NT2/D1 (cell line): ENCODE data around the gene KRT14.
"Not testable (repeated sequence)": the region's sequence is repeated elsewhere in the genome, so short reads cannot be mapped to it uniquely, and the experiment has no call there.

Source experiments
- DNase-seq: peaks from one replicate; pipeline ENCODE4 v3.0.0-alpha.2; 2011; ENCODE audit warnings: low read depth, low spot score
- H3K27me3 ChIP-seq: 2 replicates; pipeline ENCODE4 v1.6.0; 2011; ENCODE audit warnings: mild to moderate bottlenecking; ENCODE audit not compliant: insufficient read length, insufficient read depth
- H3K36me3 ChIP-seq: 2 replicates; pipeline ENCODE4 v1.6.1; 2011; ENCODE audit warnings: mild to moderate bottlenecking, low read length, mixed read lengths; ENCODE audit not compliant: insufficient read depth, insufficient read length
- H3K4me1 ChIP-seq: 2 replicates; pipeline ENCODE4 v1.5.1; 2011; ENCODE audit not compliant: insufficient read depth, insufficient read length
- H3K4me3 ChIP-seq: 2 replicates; pipeline ENCODE4 v1.5.1; 2011; ENCODE audit warnings: low read depth; ENCODE audit not compliant: insufficient read length
- H3K9ac ChIP-seq: 2 replicates; pipeline ENCODE4 v1.6.0; 2011; ENCODE audit warnings: low read depth; ENCODE audit not compliant: insufficient read length
- H3K9me3 ChIP-seq: 2 replicates; pipeline ENCODE4 v1.5.1; 2011; ENCODE audit warnings: mild to moderate bottlenecking, low read length; ENCODE audit not compliant: insufficient read depth
- SUZ12 ChIP-seq: IDR thresholded peaks from 2 replicates; pipeline ENCODE4 v1.6.1; 2011; ENCODE audit not compliant: insufficient read length, insufficient read depth; ENCODE audit errors: extremely low read depth
- YY1 ChIP-seq: IDR thresholded peaks from 2 replicates; pipeline ENCODE4 v1.6.1; 2011; ENCODE audit not compliant: insufficient read length, insufficient read depth
- ZNF274 ChIP-seq: IDR thresholded peaks from 2 replicates; pipeline ENCODE4 v1.6.1; 2011; ENCODE audit warnings: mild to moderate bottlenecking, low read depth, low read length

KRT14 gene

DNA sequence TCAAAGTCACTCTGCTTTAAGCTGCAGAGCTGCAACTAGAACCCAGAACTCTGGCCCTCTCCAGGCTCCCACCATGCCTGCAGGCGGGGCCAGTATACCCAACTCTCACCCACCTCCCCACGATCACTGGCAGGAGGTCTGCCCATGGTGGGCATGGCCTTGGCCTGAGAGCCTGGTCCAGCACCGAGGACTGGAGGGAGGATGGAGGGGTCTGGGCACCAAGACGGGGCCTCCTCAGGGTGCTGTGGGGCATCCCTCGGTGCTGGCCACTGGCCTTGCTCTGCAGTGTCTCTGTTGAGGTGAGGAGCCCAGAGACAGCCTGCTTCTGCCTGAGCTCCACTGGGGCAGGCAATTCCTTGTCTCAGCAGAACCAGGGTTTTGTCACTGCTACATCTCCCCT lies 27.4 kb upstream of the KRT14 start:
- no peaks in the 10 kb centered on the region for H3K9me3 ChIP-seq
- no peaks in the 10 kb centered on the region for H3K36me3 ChIP-seq
- H3K9ac ChIP-seq, result no peak overlapping the region
- DNase-seq, result no peak
- H3K4me1 ChIP-seq, result peaks cover 29% of the 10 kb centered on the region
- TF ChIP-seq YY1 (no peak), SUZ12 (no peak), ZNF274 (no peak)
- H3K27me3 ChIP-seq, result no peaks in the 10 kb centered on the region
- no peak overlapping the region for H3K4me3 ChIP-seq

DNA sequence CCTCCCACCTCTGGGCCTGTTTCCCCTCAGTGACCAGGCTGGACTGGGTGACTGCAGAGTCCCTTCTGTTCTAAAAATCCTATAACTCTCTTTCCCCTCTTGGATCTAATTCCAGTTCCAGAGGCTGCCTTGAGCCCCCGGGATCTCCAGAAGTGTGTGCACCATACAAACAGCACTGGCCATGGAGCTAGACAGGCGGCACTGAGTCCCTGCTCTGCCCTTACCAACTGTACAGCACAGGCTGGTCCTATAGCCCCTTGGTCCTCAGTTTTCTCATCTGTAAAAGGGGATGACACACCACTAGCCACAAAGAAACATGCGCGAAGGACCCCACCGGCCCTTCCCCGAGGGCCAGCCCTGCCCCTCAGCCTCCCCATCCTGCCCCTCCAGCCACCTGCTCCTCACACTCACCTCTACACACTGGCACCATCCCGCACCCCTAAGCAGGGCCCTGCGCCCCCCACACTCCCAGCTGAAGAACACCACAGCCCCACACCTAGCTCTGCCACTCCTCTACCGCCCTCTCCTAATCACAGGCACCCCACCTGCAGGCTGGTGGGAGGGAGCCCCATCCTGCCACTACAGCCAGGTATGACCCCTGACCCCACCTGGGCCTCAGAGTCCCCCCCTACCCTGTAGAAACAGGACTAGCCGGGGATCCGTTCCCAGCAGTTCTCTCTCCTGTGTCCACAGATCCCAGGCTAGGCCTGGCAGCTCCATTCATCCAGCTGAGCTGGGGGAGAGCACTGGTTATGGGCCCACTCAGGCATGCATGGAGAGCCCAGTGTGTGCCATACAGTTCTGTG lies 26.8 kb upstream of the KRT14 start:
- Histone ChIP-seq H3K36me3 (no peaks in the 10 kb centered on the region), H3K4me1 (peaks cover 26% of the 10 kb centered on the region), H3K4me3 (no peak overlapping the region), H3K9ac (peak overlapping the region; percentile 10), H3K9me3 (no peaks in the 10 kb centered on the region), H3K27me3 (no peaks in the 10 kb centered on the region)
- DNase-seq, result no peak
- TF ChIP-seq ZNF274 (no peak), SUZ12 (no peak), YY1 (no peak)

DNA sequence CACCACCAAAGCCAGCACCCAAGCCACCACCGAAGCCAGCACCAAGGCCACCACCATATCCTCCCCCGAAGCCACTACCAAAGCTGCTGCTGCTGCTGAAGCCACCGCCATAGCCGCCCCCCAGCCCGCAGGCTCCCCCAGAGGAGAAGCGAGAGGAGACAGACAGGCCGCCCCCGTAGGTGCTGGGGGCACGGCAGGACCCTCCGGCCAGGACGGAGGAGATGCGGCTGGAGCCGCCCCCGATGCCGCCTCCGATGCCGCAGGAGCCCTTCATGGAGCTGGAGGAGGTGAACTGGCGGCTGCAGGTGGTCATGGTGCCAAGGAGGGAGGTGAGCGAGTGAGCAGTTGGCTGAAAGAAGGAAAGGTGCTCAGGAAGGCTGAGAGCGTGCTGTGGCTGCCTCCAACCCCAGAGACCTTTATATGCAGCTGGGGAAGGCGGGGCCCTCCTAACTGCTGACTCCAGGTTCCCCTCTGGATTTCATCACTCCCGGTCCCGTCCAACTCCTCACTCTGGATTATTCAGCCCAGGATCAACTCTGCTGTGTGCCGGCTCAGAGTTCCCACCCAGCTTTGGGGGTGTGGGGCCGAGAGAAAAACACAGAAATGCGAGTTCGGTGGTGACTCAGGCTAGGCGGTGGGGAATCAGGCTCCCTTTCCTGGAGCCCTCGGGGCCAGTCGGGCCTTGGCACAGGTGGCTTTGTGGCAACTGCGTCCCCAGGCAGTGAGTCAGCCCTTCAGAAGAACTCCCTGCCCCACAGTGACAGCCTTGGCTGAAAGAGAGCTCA lies 25.9 kb upstream of the KRT14 start, which contains the start of gene KRT16:
Gene KRT16, minus strand, starts transcription at position 392 of the 785 bp plus-strand sequence. Its CDS starts 79 bp downstream, at position 313.
- not testable (repeated sequence) for H3K4me3 ChIP-seq, H3K27me3 ChIP-seq, H3K9me3 ChIP-seq, H3K36me3 ChIP-seq, DNase-seq
- Histone ChIP-seq H3K4me1 (peaks cover 19% of the 10 kb centered on the region), H3K9ac (peak within 1 kb of the TSS; percentile 56)

DNA sequence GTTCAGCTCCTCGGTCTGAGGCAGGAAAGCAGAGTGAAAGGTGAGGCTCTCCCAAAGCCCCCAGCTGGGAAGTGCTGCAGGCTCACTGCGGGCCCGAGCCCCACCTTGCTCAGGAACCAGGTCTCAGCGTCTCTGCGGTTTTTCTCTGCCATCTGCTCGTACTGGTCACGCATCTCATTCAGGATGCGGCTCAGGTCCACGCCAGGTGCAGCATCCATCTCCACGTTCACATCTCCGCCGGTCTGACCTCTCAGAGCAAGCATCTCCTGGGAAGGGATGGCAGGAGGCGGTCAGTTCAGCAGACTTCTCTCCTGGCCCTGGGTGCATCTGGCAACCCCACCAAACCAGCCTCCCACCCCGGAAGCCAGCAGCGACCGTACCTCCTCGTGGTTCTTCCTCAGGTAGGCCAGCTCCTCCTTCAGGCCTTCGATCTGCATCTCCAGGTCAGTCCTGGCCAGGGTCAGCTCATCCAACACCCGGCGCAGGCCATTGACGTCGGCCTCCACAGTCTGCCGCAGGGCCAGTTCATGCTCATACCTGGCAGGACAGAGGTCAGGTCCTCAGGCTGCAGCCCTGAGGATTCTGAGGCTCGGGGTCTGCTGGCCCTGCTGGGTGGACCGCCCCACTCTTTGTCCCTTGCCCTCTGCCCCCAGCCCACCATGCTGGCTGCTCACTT lies 24.4 kb upstream of the KRT14 start:
- Histone ChIP-seq H3K9me3 (peaks cover 10% of the 10 kb centered on the region), H3K4me1 (peaks cover 10% of the 10 kb centered on the region), H3K27me3 (no peaks in the 10 kb centered on the region), H3K36me3 (no peaks in the 10 kb centered on the region), H3K4me3 (no peak overlapping the region), H3K9ac (no peak overlapping the region)
- no peak for DNase-seq
- TF ChIP-seq ZNF274 (no peak), SUZ12 (no peak), YY1 (no peak)

DNA sequence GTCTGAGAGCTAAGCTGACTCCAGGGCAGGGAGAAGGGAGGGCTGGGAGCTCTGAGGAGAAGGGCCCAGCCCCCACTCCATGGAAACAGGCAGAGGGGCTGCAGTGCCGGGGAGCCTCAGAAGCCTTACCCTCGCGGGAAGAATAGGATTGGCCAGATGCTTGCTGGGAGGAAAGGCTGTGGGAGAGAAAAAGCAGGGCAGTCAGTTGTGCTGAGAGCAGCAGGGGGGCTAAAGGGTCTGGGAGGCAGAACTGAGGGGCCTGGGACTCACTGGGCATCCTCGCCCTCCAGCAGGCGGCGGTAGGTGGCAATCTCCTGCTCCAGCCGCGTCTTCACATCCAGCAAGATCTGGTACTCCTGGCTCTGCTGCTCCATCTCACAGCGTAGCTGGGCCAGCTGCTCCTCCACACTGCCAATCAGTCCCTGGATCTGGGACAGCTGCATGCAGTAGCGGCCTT lies 23.4 kb upstream of the KRT14 start:
- not testable (repeated sequence) for H3K4me3 ChIP-seq, H3K9ac ChIP-seq, H3K27me3 ChIP-seq, H3K9me3 ChIP-seq, H3K4me1 ChIP-seq, DNase-seq, H3K36me3 ChIP-seq

DNA sequence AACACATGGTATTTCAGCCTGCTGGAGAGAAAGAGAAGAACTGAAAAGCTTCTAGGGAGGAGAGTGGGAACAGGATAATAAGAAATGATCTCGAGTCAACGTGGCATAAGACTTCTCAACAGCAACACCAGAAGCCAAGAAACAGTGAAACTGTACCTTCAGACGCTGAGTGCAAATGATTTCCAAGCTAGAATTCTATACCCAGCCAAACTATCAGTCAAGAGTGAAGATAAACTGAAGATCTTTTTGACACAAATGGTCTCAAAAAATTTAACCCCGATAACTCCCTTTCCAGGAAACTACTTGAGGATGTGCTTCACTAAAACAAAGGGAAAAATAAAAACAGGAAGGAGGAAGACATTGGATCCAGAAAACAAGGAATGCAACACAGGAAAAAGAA lies 20.2 kb upstream of the KRT14 start:
- DNase-seq, result not testable (repeated sequence)

DNA sequence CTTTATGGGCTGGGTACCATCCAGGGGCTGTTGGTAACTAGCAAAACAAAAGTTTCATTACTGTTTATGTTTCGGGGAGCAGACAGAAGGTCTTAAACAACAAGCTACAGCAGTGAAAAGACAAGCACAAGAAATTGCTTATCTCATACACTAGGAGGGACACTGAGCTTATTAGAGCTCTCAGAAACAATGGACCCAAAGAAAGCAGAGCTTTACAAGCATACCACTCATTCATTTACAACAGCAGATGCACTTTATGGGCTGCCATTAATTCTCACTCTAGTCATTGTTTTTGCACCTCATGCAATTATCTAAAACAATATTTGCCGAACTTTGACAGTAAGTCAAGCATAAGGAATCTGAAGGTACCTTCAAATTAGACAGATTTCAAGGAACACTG lies 15.8 kb upstream of the KRT14 start:
- H3K9ac ChIP-seq, result no peak overlapping the region
- H3K36me3 ChIP-seq, result no peaks in the 10 kb centered on the region
- no peaks in the 10 kb centered on the region for H3K27me3 ChIP-seq
- H3K9me3 ChIP-seq, result peaks cover 9% of the 10 kb centered on the region
- DNase-seq, result no peak
- no peak for TF ChIP-seq SUZ12
- no peak for TF ChIP-seq ZNF274
- TF ChIP-seq YY1, result no peak
- H3K4me3 ChIP-seq, result no peak overlapping the region
- H3K4me1 ChIP-seq, result peaks cover 5% of the 10 kb centered on the region

More for the DNA sequence above, 20.2 kb upstream of the KRT14 start:
- H3K27me3 ChIP-seq, H3K9ac ChIP-seq, H3K9me3 ChIP-seq, H3K36me3 ChIP-seq, H3K4me3 ChIP-seq, H3K4me1 ChIP-seq: not testable (repeated sequence)
